ENCODE results near the gene TSPAN14. TPM values are rescaled to one million over a fixed set of nuclear protein-coding genes. Genes with fewer than 3 reads are reported as not detected.

The TSPAN14 gene
- total RNA-seq, 4 donors from 2014 or later = 123 to 163 (median 150) TPM

DNA sequence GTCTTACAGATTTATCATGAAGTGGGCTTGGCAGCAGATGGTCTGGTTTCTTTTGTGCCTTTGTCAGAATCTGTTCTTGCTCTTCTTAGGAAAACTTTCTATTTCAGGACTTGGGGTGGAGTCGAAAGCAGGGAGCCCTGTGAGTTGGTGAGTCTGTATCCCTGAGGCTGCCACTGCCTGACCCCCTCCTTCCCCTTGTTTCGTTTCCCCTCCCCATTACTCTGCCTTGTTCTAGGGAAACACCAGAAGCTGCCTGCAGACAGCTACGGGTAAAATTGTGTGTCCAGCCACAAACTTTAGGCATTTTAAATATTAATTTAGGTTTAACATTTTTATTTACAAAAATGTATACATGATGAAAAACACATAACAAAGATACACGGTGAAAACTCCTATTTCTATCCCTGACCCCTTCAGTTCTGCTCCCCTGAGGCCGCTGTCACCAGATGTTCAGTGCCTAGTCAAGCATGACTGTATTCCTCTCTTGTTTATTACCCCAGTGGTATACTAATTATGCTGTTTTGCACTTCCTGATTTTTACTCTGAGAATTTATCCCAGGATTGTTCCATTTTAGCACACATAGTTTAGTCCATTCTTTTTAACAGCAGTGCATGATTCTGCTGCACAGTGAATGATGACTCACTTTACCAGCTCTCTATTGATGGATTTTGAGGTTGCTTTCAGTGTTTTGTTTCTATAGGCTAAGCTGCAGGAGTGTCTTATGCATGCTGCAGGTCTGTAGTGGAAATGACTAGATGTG lies 9.1 kb downstream of the TSPAN14 start:
- no peak for DNase-seq (ENCODE audit: low spot score in 2 of 2)
- 19 to 20% methylated on average over 5 of the region's 5 CpGs for WGBS, 2 donors
- TF ChIP-seq EP300 (IDR thresholded peaks at IDR 0.05) (no peak), POLR2A (IDR thresholded peaks at IDR 0.05) (no peak)
- TF ChIP-seq, protein P1, sequence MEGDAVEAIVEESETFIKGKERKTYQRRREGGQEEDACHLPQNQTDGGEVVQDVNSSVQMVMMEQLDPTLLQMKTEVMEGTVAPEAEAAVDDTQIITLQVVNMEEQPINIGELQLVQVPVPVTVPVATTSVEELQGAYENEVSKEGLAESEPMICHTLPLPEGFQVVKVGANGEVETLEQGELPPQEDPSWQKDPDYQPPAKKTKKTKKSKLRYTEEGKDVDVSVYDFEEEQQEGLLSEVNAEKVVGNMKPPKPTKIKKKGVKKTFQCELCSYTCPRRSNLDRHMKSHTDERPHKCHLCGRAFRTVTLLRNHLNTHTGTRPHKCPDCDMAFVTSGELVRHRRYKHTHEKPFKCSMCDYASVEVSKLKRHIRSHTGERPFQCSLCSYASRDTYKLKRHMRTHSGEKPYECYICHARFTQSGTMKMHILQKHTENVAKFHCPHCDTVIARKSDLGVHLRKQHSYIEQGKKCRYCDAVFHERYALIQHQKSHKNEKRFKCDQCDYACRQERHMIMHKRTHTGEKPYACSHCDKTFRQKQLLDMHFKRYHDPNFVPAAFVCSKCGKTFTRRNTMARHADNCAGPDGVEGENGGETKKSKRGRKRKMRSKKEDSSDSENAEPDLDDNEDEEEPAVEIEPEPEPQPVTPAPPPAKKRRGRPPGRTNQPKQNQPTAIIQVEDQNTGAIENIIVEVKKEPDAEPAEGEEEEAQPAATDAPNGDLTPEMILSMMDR (IDR thresholded peaks at IDR 0.05) = no peak
- H3K36me3 ChIP-seq = no peaks in the 10 kb centered on the region
- H3K27ac ChIP-seq = peak overlapping the region; percentile 81 to 99 (median 90)
- H3K4me3 ChIP-seq = peak overlapping the region in 1 of 4 donors; percentile 33
- no peaks in the 10 kb centered on the region for H3K27me3 ChIP-seq
- H3K4me1 ChIP-seq = peaks cover 0 to 100% (median 98%) of the 10 kb centered on the region in 4 donors
- no peaks in the 10 kb centered on the region for H3K9me3 ChIP-seq

DNA sequence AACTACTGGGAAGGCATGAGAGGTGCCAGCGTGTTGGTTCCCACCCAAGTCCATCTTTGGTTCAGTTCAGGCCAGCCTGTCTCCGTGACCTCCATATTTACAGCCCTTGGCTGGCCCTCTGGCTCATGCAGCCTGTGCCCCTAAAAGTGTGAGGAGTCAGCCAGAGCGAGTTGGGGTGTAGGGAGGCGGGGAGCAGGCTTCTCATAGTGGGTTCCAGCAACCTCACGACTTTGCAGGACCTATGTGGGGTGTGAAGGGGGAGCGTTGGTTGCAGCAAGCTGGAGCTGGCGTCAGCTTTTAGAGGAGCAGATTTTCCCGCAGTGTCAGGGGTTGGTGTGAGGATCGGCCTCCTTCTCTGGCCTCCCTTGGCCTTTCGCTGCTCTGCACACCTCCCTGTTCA lies 9.8 kb downstream of the TSPAN14 start:
- Histone ChIP-seq H3K4me3 (peak overlapping the region in 1 of 4 donors; percentile 41), H3K9me3 (no peaks in the 10 kb centered on the region), H3K36me3 (no peaks in the 10 kb centered on the region), H3K27ac (peak overlapping the region; percentile 81 to 99 (median 90)), H3K4me1 (peaks cover 0 to 100% (median 98%) of the 10 kb centered on the region in 4 donors), H3K27me3 (no peaks in the 10 kb centered on the region)
- 58 to 62% methylated on average over 10 of the region's 10 CpGs for WGBS, 2 donors
- no peak for DNase-seq (ENCODE audit: low spot score in 2 of 2)
- no peak for TF ChIP-seq POLR2A (IDR thresholded peaks at IDR 0.05)
- TF ChIP-seq, protein P1 (IDR thresholded peaks at IDR 0.05) = no peak
- no peak for TF ChIP-seq EP300 (IDR thresholded peaks at IDR 0.05)

DNA sequence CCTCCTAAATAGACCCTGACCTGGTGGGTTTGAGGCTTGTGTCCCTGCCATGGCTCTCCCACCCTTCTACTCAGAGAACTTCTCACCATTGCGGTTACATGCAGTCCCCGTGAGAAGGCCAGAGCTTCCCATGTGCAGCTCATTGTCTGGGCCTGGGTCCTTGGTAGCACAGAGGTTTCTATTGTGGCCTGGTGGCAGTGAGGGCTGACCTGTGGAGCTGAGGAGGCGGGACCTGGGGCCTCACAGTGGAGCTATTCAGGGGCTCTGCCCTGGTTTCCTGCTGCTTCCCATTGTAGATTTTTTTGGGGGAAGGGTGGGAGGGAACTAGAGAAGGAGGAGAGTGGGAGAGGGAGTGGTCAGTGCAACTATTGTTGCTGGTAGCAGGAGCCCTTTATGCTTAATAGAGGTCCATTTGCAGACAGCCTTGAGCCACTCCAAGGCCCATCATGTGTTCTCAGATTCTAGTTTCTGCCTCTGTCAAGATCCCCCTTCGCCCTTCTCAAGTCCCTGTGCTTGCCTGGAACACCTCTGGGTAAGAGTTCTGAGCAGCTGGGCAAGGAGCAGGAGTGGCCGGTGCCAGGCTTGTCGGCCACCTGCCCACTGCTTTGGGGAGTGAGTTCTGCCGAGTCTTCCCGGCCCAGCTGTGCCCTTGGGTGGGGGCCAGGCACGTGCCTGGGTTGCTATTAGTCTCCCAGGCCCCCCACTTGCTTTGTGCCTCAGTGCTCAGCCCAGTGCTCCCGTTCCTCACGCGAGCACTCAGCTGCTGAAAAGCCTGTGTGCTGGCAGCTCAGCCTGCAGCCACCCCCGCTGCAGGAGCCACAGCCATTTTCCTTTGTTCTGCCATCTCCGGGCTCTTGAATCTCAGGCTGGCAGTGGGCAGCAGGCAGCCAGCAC lies 10.7 kb downstream of the TSPAN14 start:
- Histone ChIP-seq H3K9me3 (no peaks in the 10 kb centered on the region), H3K36me3 (peaks cover 0 to 4% (median 0%) of the 10 kb centered on the region in 3 donors), H3K27ac (peak overlapping the region; percentile 81 to 99 (median 90)), H3K27me3 (no peaks in the 10 kb centered on the region), H3K4me1 (peaks cover 0 to 100% (median 98%) of the 10 kb centered on the region in 4 donors), H3K4me3 (peak overlapping the region; percentile 1 to 41 (median 10))
- WGBS, 2 donors = 15 to 19% methylated on average over 10 to 13 of the region's 14 CpGs
- no peak for DNase-seq (ENCODE audit: low spot score in 2 of 2)
- TF ChIP-seq POLR2A (IDR thresholded peaks at IDR 0.05) = no peak
- peak in 1 of 2 donors; percentile 78 for TF ChIP-seq EP300 (IDR thresholded peaks at IDR 0.05)

DNA sequence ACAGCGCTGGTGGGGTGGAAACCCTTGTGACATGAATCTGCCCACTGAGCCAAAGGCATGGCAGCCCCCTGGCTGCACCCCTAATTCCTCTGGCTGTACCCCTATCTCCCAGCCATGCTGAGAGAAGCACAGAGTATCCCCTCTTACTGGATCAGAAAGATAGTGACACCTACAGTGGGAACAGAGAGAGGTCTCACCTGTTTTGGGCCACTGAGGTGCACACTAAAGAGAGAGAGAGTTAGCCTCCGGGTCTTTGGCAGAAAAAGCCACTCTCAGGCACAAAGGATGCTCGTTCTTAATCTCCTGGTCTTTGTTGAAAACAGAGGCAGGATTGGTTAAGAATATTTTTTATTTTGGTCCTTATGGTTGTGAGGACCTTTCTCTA lies 11.3 kb downstream of the TSPAN14 start:
- TF ChIP-seq, protein P1 (IDR thresholded peaks at IDR 0.05) = no peak
- TF ChIP-seq EP300 (IDR thresholded peaks at IDR 0.05) (no peak), POLR2A (IDR thresholded peaks at IDR 0.05) (no peak)
- peak overlapping the region; percentile 81 to 99 (median 90) for H3K27ac ChIP-seq
- no peaks in the 10 kb centered on the region for H3K9me3 ChIP-seq
- H3K4me3 ChIP-seq = peak overlapping the region; percentile 1 to 41 (median 10)
- no peaks in the 10 kb centered on the region for H3K27me3 ChIP-seq
- DNase-seq (ENCODE audit: low spot score in 2 of 2) = no peak
- peaks cover 0 to 10% (median 3%) of the 10 kb centered on the region in 3 donors for H3K36me3 ChIP-seq
- peaks cover 0 to 100% (median 98%) of the 10 kb centered on the region in 4 donors for H3K4me1 ChIP-seq
- 22 to 37% methylated on average over 3 of the region's 3 CpGs for WGBS, 2 donors

DNA sequence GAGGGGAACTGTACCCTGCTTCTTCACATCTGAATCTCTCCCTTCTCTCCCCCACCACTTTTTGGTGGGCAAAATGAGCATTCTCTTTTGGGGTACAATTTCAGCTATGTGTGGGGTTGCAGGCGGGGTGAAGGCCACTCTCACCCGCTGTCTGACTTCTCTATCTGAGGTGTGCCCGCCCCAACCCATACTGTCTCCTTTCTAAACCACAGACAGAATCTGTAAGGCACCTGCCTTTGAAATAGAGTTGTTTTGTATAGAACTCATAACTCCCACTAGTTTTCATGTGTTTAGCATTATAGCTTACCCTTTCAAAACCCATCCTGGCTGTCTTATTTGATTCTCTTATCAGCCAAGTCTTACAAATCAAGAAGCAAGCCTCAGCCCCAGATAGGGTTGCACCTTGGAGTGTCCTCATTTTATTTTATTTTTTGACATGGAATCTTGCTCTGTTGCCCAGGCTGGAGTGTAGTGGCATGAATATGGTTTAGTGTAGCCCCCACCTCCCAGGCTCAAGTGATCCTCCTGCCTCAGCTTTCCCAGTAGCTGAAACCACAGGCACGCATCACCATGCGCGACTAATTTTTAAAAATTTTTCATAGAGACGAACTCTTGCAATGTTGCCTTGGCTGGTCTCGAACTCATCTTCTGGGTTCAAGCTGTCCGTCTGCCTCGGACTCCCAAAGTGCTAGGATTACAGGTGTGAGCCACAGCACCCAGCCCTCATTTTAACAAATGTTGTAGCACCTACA lies 11.9 kb downstream of the TSPAN14 start:
- Histone ChIP-seq H3K36me3 (peaks cover 0 to 15% (median 3%) of the 10 kb centered on the region in 3 donors), H3K27me3 (no peaks in the 10 kb centered on the region), H3K9me3 (no peaks in the 10 kb centered on the region), H3K4me1 (peaks cover 0 to 100% (median 98%) of the 10 kb centered on the region in 4 donors), H3K27ac (peak overlapping the region; percentile 81 to 99 (median 90)), H3K4me3 (peak overlapping the region in 2 of 4 donors; percentile 10 to 41)
- TF ChIP-seq POLR2A (IDR thresholded peaks at IDR 0.05) (no peak), EP300 (IDR thresholded peaks at IDR 0.05) (no peak)
- TF ChIP-seq, protein P1 (IDR thresholded peaks at IDR 0.05) = no peak
- 83 to 90% methylated on average over 10 of the region's 10 CpGs for WGBS, 2 donors
- DNase-seq (ENCODE audit: low spot score in 2 of 2) = no peak
